GM21619 (cell line): ENCODE data around the gene SHOC1.
"Not testable (repeated sequence)": the region's sequence is repeated elsewhere in the genome, so short reads cannot be mapped to it uniquely, and the experiment has no call there.

Experiments used
- ATAC-seq: cut with Tn5 transposase; IDR thresholded peaks from one replicate; pipeline ENCODE4 v1.9.1; 2021; ENCODE audit not compliant: unreplicated experiment

SHOC1 gene

GRCh38 chr9:111794835-111795556 is at the start of gene SHOC1:
TSS of gene SHOC1 (minus strand) at chr9:111794937. CDS start at chr9:111791418, 3,519 bp downstream.
- ATAC-seq: no peak

- no peak for ATAC-seq
Observed at GRCh38 chr9:111843971-111844370, 49.2 kb upstream of the SHOC1 start.

- no peak for ATAC-seq
Observed at GRCh38 chr9:111842313-111842712, 47.6 kb upstream of the SHOC1 start.

- ATAC-seq: no peak
Observed at GRCh38 chr9:111840442-111840841, 45.7 kb upstream of the SHOC1 start.

- ATAC-seq: no peak
Observed at GRCh38 chr9:111839987-111840386, 45.2 kb upstream of the SHOC1 start.

GRCh38 chr9:111839387-111839786 is 44.6 kb upstream of the SHOC1 start:
- peak; percentile 73 for ATAC-seq

GRCh38 chr9:111838439-111838838 is 43.7 kb upstream of the SHOC1 start:
- ATAC-seq: no peak

- ATAC-seq: no peak
Observed at GRCh38 chr9:111836311-111836710, 41.6 kb upstream of the SHOC1 start.

- no peak for ATAC-seq
Observed at GRCh38 chr9:111833941-111834340, 39.2 kb upstream of the SHOC1 start.

GRCh38 chr9:111832449-111832848 is 37.7 kb upstream of the SHOC1 start:
- ATAC-seq: no peak

GRCh38 chr9:111831371-111832108 is 36.8 kb upstream of the SHOC1 start:
- no peak for ATAC-seq

- no peak for ATAC-seq
Observed at GRCh38 chr9:111828193-111828592, 33.5 kb upstream of the SHOC1 start.

GRCh38 chr9:111825468-111826145 is 30.9 kb upstream of the SHOC1 start:
- no peak for ATAC-seq

- no peak for ATAC-seq
Observed at GRCh38 chr9:111821006-111821528, 26.3 kb upstream of the SHOC1 start.

- no peak for ATAC-seq
Observed at GRCh38 chr9:111819360-111819759, 24.6 kb upstream of the SHOC1 start.

GRCh38 chr9:111815285-111816070 is 20.7 kb upstream of the SHOC1 start:
- ATAC-seq: no peak

GRCh38 chr9:111812337-111812736 is 17.6 kb upstream of the SHOC1 start:
- no peak for ATAC-seq

- ATAC-seq: no peak
Observed at GRCh38 chr9:111810908-111811307, 16.2 kb upstream of the SHOC1 start.

GRCh38 chr9:111810415-111810814 is 15.7 kb upstream of the SHOC1 start:
- not testable (repeated sequence) for ATAC-seq

- no peak for ATAC-seq
Observed at GRCh38 chr9:111807197-111807596, 12.5 kb upstream of the SHOC1 start.

GRCh38 chr9:111806259-111806658 is 11.5 kb upstream of the SHOC1 start:
- ATAC-seq: no peak
